H9 (cell line): ENCODE measurements around the gene THBS2. TPM values are rescaled to one million over a fixed set of nuclear protein-coding genes. Genes with fewer than 3 reads are reported as not detected.

ENCODE experiments used
- DNase-seq: peaks from one replicate; pipeline ENCODE4 v3.0.0-alpha.2; 2017
- H2AFZ ChIP-seq: one replicate; pipeline ENCODE4 v1.6.1; 2013; ENCODE audit warnings: mild to moderate bottlenecking, low read length, control low read depth, moderate library complexity
- H2AK5ac ChIP-seq: 2 replicates; pipeline ENCODE4 v1.6.1; 2013; ENCODE audit warnings: low read length, control low read depth, mixed read lengths; ENCODE audit not compliant: insufficient read length
- H2BK120ac ChIP-seq: one replicate; pipeline ENCODE4 v1.6.1; 2013; ENCODE audit warnings: low read depth, mild to moderate bottlenecking, low read length, control low read depth, inconsistent platforms; ENCODE audit not compliant: poor library complexity, severe bottlenecking
- H2BK12ac ChIP-seq: 2 replicates; pipeline ENCODE4 v1.6.1; 2013; ENCODE audit warnings: low read length, control low read depth, mixed read lengths, low read depth; ENCODE audit not compliant: insufficient read length
- H2BK15ac ChIP-seq: 2 replicates; pipeline ENCODE4 v1.6.1; 2013; ENCODE audit warnings: low read depth, low read length, control low read depth
- H2BK20ac ChIP-seq: one replicate; pipeline ENCODE4 v1.6.1; 2013; ENCODE audit warnings: low read depth, mild to moderate bottlenecking, low read length, control low read depth, inconsistent platforms; ENCODE audit not compliant: poor library complexity, severe bottlenecking
- H2BK5ac ChIP-seq: 2 replicates; pipeline ENCODE4 v1.6.1; 2013; ENCODE audit warnings: low read length, control low read depth, mixed read lengths; ENCODE audit not compliant: insufficient read length
- H3K14ac ChIP-seq: 2 replicates; pipeline ENCODE4 v1.6.1; 2013; ENCODE audit warnings: low read length, control low read depth; ENCODE audit not compliant: insufficient read depth
- H3K18ac ChIP-seq: 2 replicates; pipeline ENCODE4 v1.6.1; 2013; ENCODE audit warnings: low read depth, mild to moderate bottlenecking, mixed read lengths, low read length, control low read depth; ENCODE audit not compliant: insufficient read length
- H3K23ac ChIP-seq: 2 replicates; pipeline ENCODE4 v1.6.1; 2013; ENCODE audit warnings: low read length, control low read depth, mixed read lengths, low read depth; ENCODE audit not compliant: insufficient read length
- H3K23me2 ChIP-seq: 2 replicates; pipeline ENCODE4 v1.6.1; 2013; ENCODE audit warnings: low read depth, mild to moderate bottlenecking, mixed read lengths, low read length, control low read depth; ENCODE audit not compliant: insufficient read length, poor library complexity, severe bottlenecking
- H3K27ac ChIP-seq: 2 replicates; pipeline ENCODE4 v1.5.1; 2013; ENCODE audit warnings: low read length, control low read depth, mixed read lengths, low read depth; ENCODE audit not compliant: insufficient read length
- H3K27me3 ChIP-seq: 2 replicates; pipeline ENCODE4 v1.6.1; 2013; ENCODE audit warnings: low read length, control low read depth, inconsistent platforms; ENCODE audit not compliant: insufficient read depth
- H3K4ac ChIP-seq: 2 replicates; pipeline ENCODE4 v1.6.1; 2013; ENCODE audit warnings: low read depth, mild to moderate bottlenecking, control low read depth, inconsistent platforms, low read length, moderate library complexity
- H3K4me1 ChIP-seq: 2 replicates; pipeline ENCODE4 v1.6.1; 2013; ENCODE audit warnings: low read length, control low read depth, inconsistent platforms; ENCODE audit not compliant: insufficient read depth
- H3K4me2 ChIP-seq: 2 replicates; pipeline ENCODE4 v1.6.1; 2013; ENCODE audit warnings: low read length, control low read depth, mixed read lengths; ENCODE audit not compliant: insufficient read length, insufficient read depth
- H3K56ac ChIP-seq: 2 replicates; pipeline ENCODE4 v1.6.1; 2013; ENCODE audit warnings: low read depth, mild to moderate bottlenecking, mixed read lengths, low read length, control low read depth; ENCODE audit not compliant: insufficient read length
- H3K79me1 ChIP-seq: 2 replicates; pipeline ENCODE4 v1.6.1; 2013; ENCODE audit warnings: low read depth, mild to moderate bottlenecking, moderate library complexity, low read length, control low read depth, inconsistent platforms; ENCODE audit not compliant: insufficient read depth, poor library complexity, severe bottlenecking
- H3K79me2 ChIP-seq: 2 replicates; pipeline ENCODE4 v1.6.1; 2013; ENCODE audit warnings: low read length, control low read depth, inconsistent platforms; ENCODE audit not compliant: insufficient read depth
- H3K9ac ChIP-seq: 2 replicates; pipeline ENCODE4 v1.6.1; 2013; ENCODE audit warnings: low read length, control low read depth, mixed read lengths; ENCODE audit not compliant: insufficient read length; ENCODE audit errors: extremely low read depth
- H3K9me3 ChIP-seq: one replicate; pipeline ENCODE4 v1.6.1; 2013; ENCODE audit warnings: low read depth, low read length, inconsistent platforms; ENCODE audit not compliant: control insufficient read depth
- H3T11ph ChIP-seq: one replicate; pipeline ENCODE4 v1.6.1; 2013; ENCODE audit warnings: mild to moderate bottlenecking, low read length, control low read depth, inconsistent platforms
- H4K20me1 ChIP-seq: one replicate; pipeline ENCODE4 v1.6.1; 2013; ENCODE audit not compliant: control insufficient read depth, insufficient read length, insufficient read depth
- H4K5ac ChIP-seq: 2 replicates; pipeline ENCODE4 v1.6.1; 2013; ENCODE audit warnings: low read depth, mild to moderate bottlenecking, mixed read lengths, low read length, control low read depth; ENCODE audit not compliant: insufficient read length
- H4K8ac ChIP-seq: replicated peaks from 2 replicates; pipeline ENCODE4 v1.6.1; 2013; ENCODE audit warnings: low read length, control low read depth, mixed read lengths, low read depth; ENCODE audit not compliant: insufficient read length
- H4K91ac ChIP-seq: 2 replicates; pipeline ENCODE4 v1.6.1; 2013; ENCODE audit warnings: low read depth, mild to moderate bottlenecking, moderate library complexity, mixed read lengths, low read length, control low read depth; ENCODE audit not compliant: insufficient read length
- H3K27ac Mint-ChIP-seq, 3 experiments: 2 replicates in 2 of 3; 3 replicates in 1 of 3; pipeline ENCODE4 v1.8.0; 2020 to 2021; ENCODE audit warnings: mixed read lengths in 3 of 3, mild to moderate bottlenecking in 1 of 3, moderate library complexity in 1 of 3
- H3K27me3 Mint-ChIP-seq: 2 replicates; pipeline ENCODE4 v1.8.0; 2021; ENCODE audit warnings: low read depth, mild to moderate bottlenecking, moderate library complexity, mixed read lengths
- H3K36me3 Mint-ChIP-seq, 3 experiments: 2 replicates in 2 of 3; 3 replicates in 1 of 3; pipeline ENCODE4 v1.8.0; 2020 to 2021; ENCODE audit warnings: low read depth in 3 of 3, mixed read lengths in 3 of 3; ENCODE audit not compliant: insufficient read depth in 1 of 3
- H3K4me1 Mint-ChIP-seq, 2 experiments: 2 replicates each; pipeline ENCODE4 v1.8.0; 2020; ENCODE audit warnings: mixed read lengths in 2 of 2
- H3K4me3 Mint-ChIP-seq, 2 experiments: 2 replicates in 1 of 2; 3 replicates in 1 of 2; pipeline ENCODE4 v1.8.0; 2020 to 2021; ENCODE audit warnings: mild to moderate bottlenecking in 2 of 2, mixed read lengths in 2 of 2, moderate library complexity in 1 of 2
- H3K9me3 Mint-ChIP-seq, 2 experiments: 2 replicates in 1 of 2; 3 replicates in 1 of 2; pipeline ENCODE4 v1.8.0; 2020; ENCODE audit warnings: mild to moderate bottlenecking in 2 of 2, mixed read lengths in 2 of 2, moderate library complexity in 1 of 2
- WGBS: extraction: QIAGEN DNeasy Blood & Tissue Kit; methylation state at CpG from one replicate; pipeline ENCODE4 v1.1.7; 2013; ENCODE audit warnings: missing lambda C conversion rate, low lambda C conversion rate, mixed read lengths; ENCODE audit not compliant: insufficient read length; ENCODE audit errors: extremely low coverage; 5-methylcytosine and 5-hydroxymethylcytosine counted together
- total RNA-seq: library from RNA; stranded (reverse); gene quantifications from 2 replicates; pipeline ENCODE4 v1.2.1, GENCODE V29; 2021
- TF ChIP-seq, protein P1 (sequence below): fragments of 200-600 bp; sonication (generic); conservative IDR thresholded peaks from 3 replicates; pipeline ENCODE4 v1.8.0; 2021; ENCODE audit warnings: antibody characterized with exemption, mild to moderate bottlenecking

The THBS2 gene
- total RNA-seq, 1 experiment from 2014 or later, result 14.7 TPM

DNA sequence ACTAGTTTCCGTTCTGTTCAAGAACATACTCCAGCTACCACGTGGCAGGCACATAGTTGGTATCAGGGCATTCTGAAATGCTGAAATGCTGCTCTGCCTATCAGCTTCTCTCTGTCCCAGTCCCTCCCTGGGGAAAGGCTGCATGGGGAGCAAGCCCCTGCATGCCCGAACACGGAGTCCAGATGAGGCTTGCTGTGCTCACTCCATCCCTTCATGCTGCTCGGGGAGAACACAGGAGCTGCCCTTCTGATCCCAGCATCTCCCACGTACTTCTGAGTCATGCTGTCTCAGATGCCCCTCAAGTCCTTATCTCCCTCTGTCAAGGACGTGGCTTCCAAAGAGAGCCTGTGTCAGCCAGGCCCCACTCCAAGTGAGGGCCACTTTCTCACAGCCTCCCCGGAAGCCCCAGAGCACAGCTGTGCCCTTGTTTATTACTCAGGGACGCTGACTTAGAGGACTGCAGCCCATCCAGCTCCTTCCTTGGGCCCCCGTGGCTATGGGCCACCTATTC is 29.4 kb downstream of the THBS2 start:
- Histone ChIP-seq H3K27ac (no peak overlapping the region), H2AK5ac (no peak overlapping the region), H2BK15ac (no peak overlapping the region), H3T11ph (no peak overlapping the region), H3K14ac (no peak overlapping the region), H4K20me1 (no peaks in the 10 kb centered on the region), H2BK120ac (no peak overlapping the region), H4K5ac (no peak overlapping the region), H3K9me3 (no peaks in the 10 kb centered on the region), H3K79me2 (no peaks in the 10 kb centered on the region), H2BK20ac (no peak overlapping the region), H3K23ac (no peak overlapping the region), H3K18ac (no peak overlapping the region), H3K56ac (no peak overlapping the region), H4K8ac (no peak overlapping the region), H2BK5ac (no peak overlapping the region), H3K4ac (no peak overlapping the region), H2AFZ (no peak overlapping the region), H4K91ac (no peak overlapping the region), H3K4me1 (no peaks in the 10 kb centered on the region), H2BK12ac (no peak overlapping the region), H3K23me2 (no peaks in the 10 kb centered on the region), H3K79me1 (no peaks in the 10 kb centered on the region), H3K27me3 (no peaks in the 10 kb centered on the region), H3K4me2 (no peak overlapping the region), H3K9ac (no peak overlapping the region)
- no CpG with 5 or more reads among the region's 10 CpGs for WGBS
- TF ChIP-seq, protein P1, sequence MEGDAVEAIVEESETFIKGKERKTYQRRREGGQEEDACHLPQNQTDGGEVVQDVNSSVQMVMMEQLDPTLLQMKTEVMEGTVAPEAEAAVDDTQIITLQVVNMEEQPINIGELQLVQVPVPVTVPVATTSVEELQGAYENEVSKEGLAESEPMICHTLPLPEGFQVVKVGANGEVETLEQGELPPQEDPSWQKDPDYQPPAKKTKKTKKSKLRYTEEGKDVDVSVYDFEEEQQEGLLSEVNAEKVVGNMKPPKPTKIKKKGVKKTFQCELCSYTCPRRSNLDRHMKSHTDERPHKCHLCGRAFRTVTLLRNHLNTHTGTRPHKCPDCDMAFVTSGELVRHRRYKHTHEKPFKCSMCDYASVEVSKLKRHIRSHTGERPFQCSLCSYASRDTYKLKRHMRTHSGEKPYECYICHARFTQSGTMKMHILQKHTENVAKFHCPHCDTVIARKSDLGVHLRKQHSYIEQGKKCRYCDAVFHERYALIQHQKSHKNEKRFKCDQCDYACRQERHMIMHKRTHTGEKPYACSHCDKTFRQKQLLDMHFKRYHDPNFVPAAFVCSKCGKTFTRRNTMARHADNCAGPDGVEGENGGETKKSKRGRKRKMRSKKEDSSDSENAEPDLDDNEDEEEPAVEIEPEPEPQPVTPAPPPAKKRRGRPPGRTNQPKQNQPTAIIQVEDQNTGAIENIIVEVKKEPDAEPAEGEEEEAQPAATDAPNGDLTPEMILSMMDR, result no peak
- Mint-ChIP-seq H3K4me1 (no peaks in the 10 kb centered on the region), H3K27me3 (no peaks in the 10 kb centered on the region), H3K4me3 (no peak overlapping the region), H3K9me3 (peaks cover 4% of the 10 kb centered on the region in 2 experiments; a peak in 4 of 5 replicates), H3K27ac (peak overlapping the region in 1 of 3 experiments; percentile 78; a peak in 2 of 7 replicates), H3K36me3 (peaks cover 51 to 79% (median 61%) of the 10 kb centered on the region in 3 experiments)
- no peak for DNase-seq
